Measurements from ENCODE around the gene GCKR. TPM values are rescaled to one million over a fixed set of nuclear protein-coding genes. Genes with fewer than 3 reads are reported as not detected.

Gene GCKR
- total and polyA plus RNA-seq, 2 of the 13 experiments (the other 11 are each of a cell fraction or from before 2014, with no cell fraction given): 15.2 to 48.3 TPM

- TF ChIP-seq HMGXB3 (CRISPR knock-in tag; IDR thresholded peaks at IDR 0.05; ENCODE audit: borderline replicate concordance): peak; percentile 76
- TF ChIP-seq ZNF878 (CRISPR knock-in tag; IDR thresholded peaks at IDR 0.05): no peak
- no peak for TF ChIP-seq MEIS2 (CRISPR knock-in tag; IDR thresholded peaks at IDR 0.05)
- no peak; the same call in 1 of the 2 replicates for TF ChIP-seq RCOR2 (CRISPR knock-in tag; IDR thresholded peaks at IDR 0.05)
- no peak for TF ChIP-seq CREB3 (CRISPR knock-in tag; IDR thresholded peaks at IDR 0.05)
- TF ChIP-seq ZNF121 (CRISPR knock-in tag; IDR thresholded peaks at IDR 0.05): no peak
- TF ChIP-seq FOXP1 (IDR thresholded peaks at IDR 0.05): no peak
- peak; percentile 64 for TF ChIP-seq FOXP1 (CRISPR knock-in tag; IDR thresholded peaks at IDR 0.05)
- no peak for TF ChIP-seq ZMYM3 (CRISPR knock-in tag; IDR thresholded peaks at IDR 0.05)
- TF ChIP-seq AGO1 (IDR thresholded peaks at IDR 0.05; ENCODE audit: low read depth, low read length, poor library complexity, severe bottlenecking): peak; percentile 81
- no peak for TF ChIP-seq SMARCE1 (IDR thresholded peaks at IDR 0.05; ENCODE audit: borderline replicate concordance)
- TF ChIP-seq GPBP1L1 (CRISPR knock-in tag; IDR thresholded peaks at IDR 0.05): no peak
- no peak for TF ChIP-seq GPN1 (CRISPR knock-in tag; IDR thresholded peaks at IDR 0.05; ENCODE audit: borderline replicate concordance)
- TF ChIP-seq HIC2 (CRISPR knock-in tag; IDR thresholded peaks at IDR 0.05; ENCODE audit: low read depth): peak; percentile 62; the same call in 1 of the 2 replicates
- no peak for TF ChIP-seq GZF1 (CRISPR knock-in tag; IDR thresholded peaks at IDR 0.05)
- no peak for TF ChIP-seq PREB (CRISPR knock-in tag; IDR thresholded peaks at IDR 0.05)
- TF ChIP-seq MAX (IDR thresholded peaks at IDR 0.05): peak; percentile 96
- no peak for TF ChIP-seq KDM1A (CRISPR knock-in tag; IDR thresholded peaks at IDR 0.05)
- TF ChIP-seq NFKB2 (CRISPR knock-in tag; IDR thresholded peaks at IDR 0.05; ENCODE audit: borderline replicate concordance): no peak; the same call in 1 of the 2 replicates
- TF ChIP-seq TBL1XR1 (IDR thresholded peaks at IDR 0.05; ENCODE audit: borderline replicate concordance, low read length, partially characterized antibody): no peak
These were observed 6.9 kb upstream of the GCKR start, which contains the start of gene IFT172 (continued) for GRCh38 chr2:27489498-27490397.

Data from HepG2 (cell line).